ENCODE measurements around the gene COP1. TPM values are rescaled to one million over a fixed set of nuclear protein-coding genes. Genes with fewer than 3 reads are reported as not detected.

Gene COP1
- total and polyA plus RNA-seq, 2 of the 4 experiments (the other 2 are of a cell fraction), result 17.8 to 35.0 TPM

DNA sequence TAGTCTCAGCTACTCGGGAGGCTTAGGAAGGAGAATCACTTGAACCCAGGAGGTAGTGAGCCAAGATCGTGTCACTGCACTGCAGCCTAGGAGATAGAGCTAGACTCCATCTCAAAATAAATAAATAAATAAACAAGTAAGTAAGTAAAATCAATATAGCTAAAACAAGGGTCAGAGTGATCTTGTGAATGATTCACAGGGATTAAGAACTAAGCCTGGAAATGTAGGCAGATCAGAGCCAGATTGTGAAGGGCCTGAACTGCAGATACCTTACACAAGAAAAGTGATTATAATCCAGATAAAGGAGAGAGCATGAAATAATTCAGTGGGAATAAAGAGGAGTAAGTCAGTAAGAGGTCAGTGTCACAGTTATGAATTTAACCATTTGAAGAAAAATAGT, 41.5 kb downstream of the COP1 start:
- Histone ChIP-seq H3K14ac (replicated peaks; ENCODE audit: low read depth, low read length) (no peak overlapping the region), H3K9me3 (ENCODE audit: control insufficient read depth, insufficient read depth, low read length) (no peaks in the 10 kb centered on the region), H3K9me1 (ENCODE audit: insufficient read depth, low read length) (peaks cover 3% of the 10 kb centered on the region; the same call in 1 of the 2 replicates), H3K23ac (ENCODE audit: low read depth, low read length) (no peak overlapping the region), H3K27ac (ENCODE audit: insufficient read depth, low read length) (no peak overlapping the region), H3K36me3 (ENCODE audit: control insufficient read depth, insufficient read depth, low read length) (peaks cover 9% of the 10 kb centered on the region), H3K4me3 (ENCODE audit: insufficient read depth, low read depth, low read length) (no peak overlapping the region), H3K4me2 (ENCODE audit: low read depth, low read length) (no peak overlapping the region), H2AK9ac (replicated peaks; ENCODE audit: low read depth, low read length, poor library complexity) (no peak overlapping the region), H3K56ac (ENCODE audit: extremely low read depth, insufficient read depth, low read length) (no peak overlapping the region), H2BK120ac (ENCODE audit: low read depth, low read length) (no peak overlapping the region), H3K79me1 (ENCODE audit: low read depth in 1 of 2, low read length in 2 of 2) (peaks cover 16 to 21% of the 10 kb centered on the region in 2 experiments; a peak in 3 of 4 replicates), H4K8ac (ENCODE audit: low read depth in 2 of 2, low read length in 2 of 2) (no peak overlapping the region), H2BK20ac (ENCODE audit: low read depth, low read length) (no peak overlapping the region), H3K27me3 (ENCODE audit: control insufficient read depth, insufficient read depth, low read length) (no peaks in the 10 kb centered on the region), H3K18ac (ENCODE audit: low read depth, low read length) (no peak overlapping the region), H2AFZ (replicated peaks; ENCODE audit: low read length, poor library complexity) (no peak overlapping the region), H4K20me1 (ENCODE audit: insufficient read depth, low read length) (no peaks in the 10 kb centered on the region), H3K4me1 (ENCODE audit: control insufficient read depth, insufficient read depth, low read length) (no peaks in the 10 kb centered on the region), H2AK5ac (ENCODE audit: low read depth, low read length) (no peak overlapping the region), H4K91ac (ENCODE audit: insufficient read depth, low read depth, low read length) (no peak overlapping the region), H4K5ac (ENCODE audit: low read depth, low read length) (no peak overlapping the region), H3K4ac (ENCODE audit: low read depth, low read length) (no peak overlapping the region), H2BK5ac (ENCODE audit: low read depth, low read length, poor library complexity, severe bottlenecking) (no peak overlapping the region), H2BK15ac (ENCODE audit: low read depth, low read length) (no peak overlapping the region), H3K9ac (ENCODE audit: low read depth, low read length) (no peak overlapping the region)
- TF ChIP-seq, protein P1, sequence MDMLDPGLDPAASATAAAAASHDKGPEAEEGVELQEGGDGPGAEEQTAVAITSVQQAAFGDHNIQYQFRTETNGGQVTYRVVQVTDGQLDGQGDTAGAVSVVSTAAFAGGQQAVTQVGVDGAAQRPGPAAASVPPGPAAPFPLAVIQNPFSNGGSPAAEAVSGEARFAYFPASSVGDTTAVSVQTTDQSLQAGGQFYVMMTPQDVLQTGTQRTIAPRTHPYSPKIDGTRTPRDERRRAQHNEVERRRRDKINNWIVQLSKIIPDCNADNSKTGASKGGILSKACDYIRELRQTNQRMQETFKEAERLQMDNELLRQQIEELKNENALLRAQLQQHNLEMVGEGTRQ (IDR thresholded peaks at IDR 0.05; ENCODE audit: low read depth, low read length), result no peak
- TF ChIP-seq, protein P2, sequence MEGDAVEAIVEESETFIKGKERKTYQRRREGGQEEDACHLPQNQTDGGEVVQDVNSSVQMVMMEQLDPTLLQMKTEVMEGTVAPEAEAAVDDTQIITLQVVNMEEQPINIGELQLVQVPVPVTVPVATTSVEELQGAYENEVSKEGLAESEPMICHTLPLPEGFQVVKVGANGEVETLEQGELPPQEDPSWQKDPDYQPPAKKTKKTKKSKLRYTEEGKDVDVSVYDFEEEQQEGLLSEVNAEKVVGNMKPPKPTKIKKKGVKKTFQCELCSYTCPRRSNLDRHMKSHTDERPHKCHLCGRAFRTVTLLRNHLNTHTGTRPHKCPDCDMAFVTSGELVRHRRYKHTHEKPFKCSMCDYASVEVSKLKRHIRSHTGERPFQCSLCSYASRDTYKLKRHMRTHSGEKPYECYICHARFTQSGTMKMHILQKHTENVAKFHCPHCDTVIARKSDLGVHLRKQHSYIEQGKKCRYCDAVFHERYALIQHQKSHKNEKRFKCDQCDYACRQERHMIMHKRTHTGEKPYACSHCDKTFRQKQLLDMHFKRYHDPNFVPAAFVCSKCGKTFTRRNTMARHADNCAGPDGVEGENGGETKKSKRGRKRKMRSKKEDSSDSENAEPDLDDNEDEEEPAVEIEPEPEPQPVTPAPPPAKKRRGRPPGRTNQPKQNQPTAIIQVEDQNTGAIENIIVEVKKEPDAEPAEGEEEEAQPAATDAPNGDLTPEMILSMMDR (conservative IDR thresholded peaks at IDR 0.05; ENCODE audit: low read depth, low read length), result no peak
- no peak for TF ChIP-seq CHD1 (IDR thresholded peaks at IDR 0.05; ENCODE audit: low read depth, low read length)
- TF ChIP-seq NFE2L2 (IDR thresholded peaks at IDR 0.05; ENCODE audit: low read depth, low read length), result no peak
- TF ChIP-seq RFX5 (IDR thresholded peaks at IDR 0.05; ENCODE audit: low read depth, low read length), result no peak
- no peak for TF ChIP-seq FOS (IDR thresholded peaks at IDR 0.05; ENCODE audit: low read depth, low read length)
- no peak for TF ChIP-seq MAZ (IDR thresholded peaks at IDR 0.05; ENCODE audit: borderline replicate concordance, low read depth, low read length)
- no peak for TF ChIP-seq MAFK (IDR thresholded peaks at IDR 0.05; ENCODE audit: low read depth, low read length)
- no peak for TF ChIP-seq RCOR1 (IDR thresholded peaks at IDR 0.05; ENCODE audit: insufficient replicate concordance, low read length)
- TF ChIP-seq SMC3 (IDR thresholded peaks at IDR 0.05; ENCODE audit: low read depth, low read length), result no peak
- TF ChIP-seq CEBPB (IDR thresholded peaks at IDR 0.05; ENCODE audit: low read depth, low read length), result no peak
- no peak for TF ChIP-seq RAD21 (IDR thresholded peaks at IDR 0.05; ENCODE audit: low read length)
- TF ChIP-seq, protein P3, sequence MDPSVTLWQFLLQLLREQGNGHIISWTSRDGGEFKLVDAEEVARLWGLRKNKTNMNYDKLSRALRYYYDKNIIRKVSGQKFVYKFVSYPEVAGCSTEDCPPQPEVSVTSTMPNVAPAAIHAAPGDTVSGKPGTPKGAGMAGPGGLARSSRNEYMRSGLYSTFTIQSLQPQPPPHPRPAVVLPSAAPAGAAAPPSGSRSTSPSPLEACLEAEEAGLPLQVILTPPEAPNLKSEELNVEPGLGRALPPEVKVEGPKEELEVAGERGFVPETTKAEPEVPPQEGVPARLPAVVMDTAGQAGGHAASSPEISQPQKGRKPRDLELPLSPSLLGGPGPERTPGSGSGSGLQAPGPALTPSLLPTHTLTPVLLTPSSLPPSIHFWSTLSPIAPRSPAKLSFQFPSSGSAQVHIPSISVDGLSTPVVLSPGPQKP (IDR thresholded peaks at IDR 0.05; ENCODE audit: borderline replicate concordance, low read depth, low read length), result no peak
- BruUV-seq (replicated peaks), result no TSS peak
- DNase-seq (no peak), ATAC-seq (ENCODE audit: low read depth) (no peak)
- dilution Hi-C loops (cut with HindIII; ENCODE audit: low sequenced_read_pairs, unreplicated experiment), result no loop called here
- intact Hi-C loops (cut with micrococcal nuclease), result no loop called here
- in situ Hi-C loops (cut with MboI; ENCODE audit: low sequenced_read_pairs), result no loop called here
- no CpG with 5 or more reads among the region's 2 CpGs for WGBS, 2 experiments (ENCODE audit: extremely low coverage in 2 of 2, insufficient read length in 1 of 2)
- ChIA-PET POLR2A (ENCODE audit: unreplicated experiment) (no interaction called here), CTCF (interaction anchor here (0.6 kb wide), 1 partner anchor 11 kb away, joined by 4 read pairs; no protein-coding TSS in a partner anchor)

Measured in IMR-90 (cell line).